GM19240 (cell line): ENCODE measurements around the gene ZBTB49.
"Not testable (repeated sequence)": the region's sequence is repeated elsewhere in the genome, so short reads cannot be mapped to it uniquely, and the experiment has no call there.

Source experiments
- DNase-seq: peaks from one replicate; pipeline ENCODE4 v3.0.0; 2011; ENCODE audit warnings: low spot score; ENCODE audit not compliant: insufficient read length

The ZBTB49 gene, protein sequence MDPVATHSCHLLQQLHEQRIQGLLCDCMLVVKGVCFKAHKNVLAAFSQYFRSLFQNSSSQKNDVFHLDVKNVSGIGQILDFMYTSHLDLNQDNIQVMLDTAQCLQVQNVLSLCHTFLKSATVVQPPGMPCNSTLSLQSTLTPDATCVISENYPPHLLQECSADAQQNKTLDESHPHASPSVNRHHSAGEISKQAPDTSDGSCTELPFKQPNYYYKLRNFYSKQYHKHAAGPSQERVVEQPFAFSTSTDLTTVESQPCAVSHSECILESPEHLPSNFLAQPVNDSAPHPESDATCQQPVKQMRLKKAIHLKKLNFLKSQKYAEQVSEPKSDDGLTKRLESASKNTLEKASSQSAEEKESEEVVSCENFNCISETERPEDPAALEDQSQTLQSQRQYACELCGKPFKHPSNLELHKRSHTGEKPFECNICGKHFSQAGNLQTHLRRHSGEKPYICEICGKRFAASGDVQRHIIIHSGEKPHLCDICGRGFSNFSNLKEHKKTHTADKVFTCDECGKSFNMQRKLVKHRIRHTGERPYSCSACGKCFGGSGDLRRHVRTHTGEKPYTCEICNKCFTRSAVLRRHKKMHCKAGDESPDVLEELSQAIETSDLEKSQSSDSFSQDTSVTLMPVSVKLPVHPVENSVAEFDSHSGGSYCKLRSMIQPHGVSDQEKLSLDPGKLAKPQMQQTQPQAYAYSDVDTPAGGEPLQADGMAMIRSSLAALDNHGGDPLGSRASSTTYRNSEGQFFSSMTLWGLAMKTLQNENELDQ

DNA sequence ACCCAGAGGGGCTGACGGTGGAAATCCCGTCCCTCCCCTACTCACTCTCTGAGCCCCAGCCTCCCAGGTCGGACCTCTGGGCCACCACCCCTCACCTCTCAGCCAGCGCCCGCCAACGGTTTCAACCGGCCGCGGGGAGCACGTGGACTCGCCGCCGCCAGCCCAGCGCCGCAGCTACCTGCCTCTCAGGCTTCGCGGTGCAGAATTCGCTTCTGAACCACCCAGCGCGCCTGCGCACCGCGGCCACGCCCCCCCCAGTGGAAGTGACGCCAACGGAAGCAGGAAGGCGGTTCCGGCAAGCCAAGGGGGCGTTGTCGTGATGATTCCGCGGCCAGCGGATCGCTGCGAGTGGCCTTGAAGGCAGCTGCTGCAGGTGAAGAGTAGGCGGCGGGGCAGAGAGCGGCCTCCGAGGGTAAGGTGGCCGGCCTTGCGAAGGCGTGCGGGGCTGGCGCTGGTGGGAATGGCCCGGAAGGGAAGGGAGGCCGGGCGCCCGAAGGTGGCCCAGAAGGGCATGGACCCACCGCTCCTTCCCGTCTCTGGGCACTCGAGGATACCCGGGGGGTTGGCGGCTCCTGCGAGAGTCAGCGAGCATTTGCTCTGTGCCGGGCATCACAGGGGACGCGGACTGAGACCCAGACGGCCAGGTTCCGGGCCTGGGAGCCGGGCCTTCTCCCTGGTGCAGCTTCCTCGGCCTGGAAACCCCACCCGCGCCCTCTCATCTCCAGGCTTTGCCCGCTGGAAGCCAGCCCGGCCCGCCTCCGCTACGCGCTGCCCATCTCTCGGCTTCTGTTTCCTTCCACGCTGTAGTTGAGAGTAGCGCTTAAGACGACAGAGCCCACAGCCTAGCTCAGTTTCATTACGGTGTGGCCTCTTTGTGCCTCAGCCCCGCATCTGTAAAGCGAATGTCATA is at the start of gene ZBTB49, which contains the start of gene LYAR:
Gene ZBTB49, plus strand, starts transcription at position 311 of the 910 bp plus-strand sequence. CDS start 9,695 bp downstream, outside the sequence.
Gene LYAR, minus strand, starts transcription at position 214 of the 910 bp plus-strand sequence. CDS start 6,412 bp downstream, outside the sequence.
- DNase-seq = peak; percentile 90

GRCh38 chr4:4245172-4245571 is 44.9 kb upstream of the ZBTB49 start:
- DNase-seq = no peak

DNA sequence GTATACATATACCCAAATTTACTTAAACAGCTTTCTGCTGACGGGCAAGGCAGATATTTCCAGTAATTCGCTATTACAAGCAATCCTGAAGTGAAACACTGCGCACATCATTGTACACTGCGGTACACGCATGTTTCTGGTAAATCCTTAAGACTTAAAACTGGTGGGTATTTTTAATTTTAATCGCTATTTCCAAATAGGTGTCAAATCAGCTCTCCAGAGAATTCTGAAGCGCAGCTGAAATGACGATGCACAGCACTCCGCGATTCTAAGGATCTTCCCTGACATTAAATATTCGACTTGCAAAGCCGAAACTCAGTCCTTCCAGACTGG is 42.4 kb upstream of the ZBTB49 start:
- peak; percentile 23 for DNase-seq

DNA sequence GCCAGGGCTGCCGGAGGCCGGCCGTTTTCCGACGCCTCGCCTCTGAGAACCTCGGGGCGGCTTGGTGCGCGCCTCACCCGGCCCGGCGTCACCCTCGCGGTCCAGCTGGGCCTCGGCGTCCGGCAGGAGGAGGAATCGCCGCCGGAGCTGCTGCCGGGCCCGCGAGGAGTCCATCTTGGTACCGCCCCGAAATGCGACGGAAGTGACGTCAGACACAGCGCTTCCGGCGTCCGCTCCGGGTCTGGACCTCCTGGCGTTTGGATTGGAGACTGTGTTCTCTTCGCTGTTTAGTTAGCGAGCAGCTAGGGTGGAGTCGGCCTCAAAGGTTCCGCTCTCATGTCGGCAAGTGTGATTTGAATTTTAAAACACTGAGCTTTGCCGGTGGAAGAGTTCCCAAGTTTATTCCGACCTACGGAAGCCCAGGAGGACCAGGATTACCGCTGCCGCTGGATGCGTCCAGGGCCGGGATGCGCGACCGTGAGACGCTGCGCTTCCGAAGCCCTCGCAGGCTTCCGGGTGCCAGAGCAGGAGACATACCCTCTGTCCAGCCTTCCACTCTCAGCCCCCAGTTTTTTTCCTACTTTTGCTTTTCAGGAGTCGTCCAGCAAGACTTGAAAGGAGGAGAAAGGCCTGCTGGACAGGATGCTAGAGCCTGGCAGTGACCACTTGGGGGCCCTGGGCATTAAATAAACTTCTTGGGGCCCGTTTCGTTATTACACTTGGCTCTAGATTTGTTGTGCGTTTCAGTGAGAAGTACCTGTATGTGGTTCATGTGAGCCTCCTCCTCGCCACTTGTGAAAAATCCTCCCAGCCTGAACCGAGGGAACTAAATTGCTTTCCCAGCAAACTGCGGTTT is 41.8 kb upstream of the ZBTB49 start, which contains the start of gene TMEM128:
Gene TMEM128, minus strand, starts transcription at position 195 of the 856 bp plus-strand sequence. Its CDS starts 21 bp downstream, at position 174.
- peak; percentile 93 for DNase-seq

GRCh38 chr4:4248885-4249203 is 41.2 kb upstream of the ZBTB49 start:
- DNase-seq = no peak

DNA sequence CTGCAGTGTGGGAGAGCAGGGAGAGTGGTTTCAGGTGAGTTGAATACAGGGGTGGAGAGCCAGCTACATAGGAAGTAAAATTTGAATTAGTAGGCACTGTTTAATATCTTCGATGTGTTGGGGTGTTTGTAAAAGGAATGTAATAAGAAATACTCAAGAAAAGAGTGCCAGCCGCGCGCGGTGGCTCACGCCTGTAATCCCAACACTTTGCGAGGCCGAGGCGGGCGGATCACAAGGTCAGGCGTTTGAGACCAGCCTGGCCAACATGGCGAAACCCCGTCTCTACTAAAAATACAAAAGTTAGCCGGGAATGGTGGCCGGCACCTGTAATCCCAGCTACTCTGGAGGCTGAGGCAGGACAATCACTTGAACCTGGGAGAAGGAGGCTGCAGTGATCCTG is 40.7 kb upstream of the ZBTB49 start:
- not testable (repeated sequence) for DNase-seq

- DNase-seq = no peak
Measured at GRCh38 chr4:4249866-4250265, 40.2 kb upstream of the ZBTB49 start.

- no peak for DNase-seq
Measured at GRCh38 chr4:4254199-4254598, 35.9 kb upstream of the ZBTB49 start.

DNA sequence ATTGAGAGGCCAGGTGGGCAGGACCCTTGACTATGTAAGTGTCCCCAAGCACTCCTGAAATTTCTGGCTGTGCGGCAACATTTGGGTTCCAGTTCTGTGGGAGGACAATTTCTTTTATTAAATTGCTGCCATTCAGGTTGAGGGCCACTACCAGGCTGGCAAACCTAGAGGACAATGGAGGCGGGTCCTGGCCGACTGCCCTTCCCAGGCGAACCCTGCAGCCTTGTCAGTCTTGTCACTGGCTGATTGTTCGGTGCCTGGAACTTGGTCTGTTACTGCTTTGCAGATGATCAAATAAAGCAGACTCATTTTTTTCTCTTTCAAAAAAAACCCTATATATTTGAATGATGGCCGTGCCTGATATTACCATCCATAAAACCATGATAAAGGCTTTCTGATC is 35.4 kb upstream of the ZBTB49 start:
- DNase-seq = no peak

GRCh38 chr4:4256799-4257198 is 33.3 kb upstream of the ZBTB49 start:
- no peak for DNase-seq

- not testable (repeated sequence) for DNase-seq
Measured at GRCh38 chr4:4257705-4258104, 32.3 kb upstream of the ZBTB49 start.

DNA sequence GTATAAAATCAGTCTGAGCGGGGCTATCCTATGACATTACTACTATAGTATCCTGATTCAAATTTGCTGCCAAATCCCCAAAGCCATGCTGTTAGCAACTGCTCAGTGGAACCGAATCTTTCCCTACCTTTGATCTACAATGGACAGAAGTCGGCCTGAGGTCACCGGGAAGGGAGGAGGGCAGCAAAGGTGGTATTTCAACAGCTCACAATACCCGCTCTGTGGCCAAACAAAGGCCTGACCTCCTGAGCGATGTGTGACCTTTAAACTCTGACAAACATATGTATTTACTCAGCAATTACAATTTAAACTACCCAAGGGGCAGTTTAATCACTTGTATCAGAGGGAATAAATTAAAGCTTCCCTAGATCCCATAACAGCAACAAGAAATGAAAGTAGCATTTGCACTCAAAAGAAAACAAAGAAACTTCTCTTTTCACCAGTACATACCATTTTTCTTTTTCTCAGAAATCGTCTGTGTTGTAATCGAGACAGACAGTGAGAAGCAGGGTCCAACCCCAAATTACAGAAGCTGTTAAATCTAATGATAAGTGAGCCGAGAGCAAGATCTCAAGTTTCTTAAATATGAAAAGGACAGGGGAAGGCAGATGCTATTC is 30.5 kb upstream of the ZBTB49 start:
- DNase-seq = no peak

GRCh38 chr4:4260185-4260751 is 29.8 kb upstream of the ZBTB49 start:
- DNase-seq = no peak

- DNase-seq = no peak
Measured at GRCh38 chr4:4267981-4268380, 22.1 kb upstream of the ZBTB49 start.

DNA sequence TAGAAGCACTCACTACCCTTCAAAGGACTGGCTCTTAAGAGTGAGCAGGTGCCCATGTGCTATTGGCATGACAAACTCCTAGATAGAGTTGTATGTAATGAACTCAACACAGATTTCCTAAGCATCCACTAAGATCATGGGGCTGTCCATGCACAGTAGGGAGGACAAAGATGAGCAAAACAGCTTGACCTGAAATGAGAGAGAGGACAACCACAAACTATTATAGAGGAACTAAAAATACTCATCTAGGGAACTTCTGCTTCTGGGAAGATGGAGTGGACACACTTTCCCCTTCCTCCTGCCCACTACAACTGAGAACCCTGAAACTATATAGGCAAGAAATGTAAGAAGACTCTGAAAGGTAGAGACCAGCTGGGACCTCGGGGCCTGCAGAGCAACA is 21.3 kb upstream of the ZBTB49 start:
- DNase-seq = no peak

- no peak for DNase-seq
Measured at GRCh38 chr4:4269331-4269731, 20.7 kb upstream of the ZBTB49 start.

DNA sequence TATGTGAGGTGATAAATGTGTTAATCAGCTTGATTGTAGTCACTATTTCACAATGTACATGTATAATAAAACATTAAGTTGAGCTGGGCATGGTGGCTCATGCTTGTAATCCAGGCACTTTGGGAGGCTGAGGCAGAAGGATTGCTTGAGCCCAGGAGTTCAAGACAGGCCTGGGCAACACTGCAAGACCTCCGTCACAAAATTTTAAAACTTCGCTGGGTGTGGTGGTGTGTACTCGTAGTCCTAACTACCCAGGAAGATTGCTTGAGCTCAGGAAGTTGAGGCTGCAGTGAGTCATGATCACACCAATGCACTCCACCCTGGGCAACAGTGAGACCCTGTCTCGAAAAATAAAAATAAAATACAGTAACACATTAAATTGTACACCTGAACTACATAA is 20.2 kb upstream of the ZBTB49 start:
- no peak for DNase-seq

DNA sequence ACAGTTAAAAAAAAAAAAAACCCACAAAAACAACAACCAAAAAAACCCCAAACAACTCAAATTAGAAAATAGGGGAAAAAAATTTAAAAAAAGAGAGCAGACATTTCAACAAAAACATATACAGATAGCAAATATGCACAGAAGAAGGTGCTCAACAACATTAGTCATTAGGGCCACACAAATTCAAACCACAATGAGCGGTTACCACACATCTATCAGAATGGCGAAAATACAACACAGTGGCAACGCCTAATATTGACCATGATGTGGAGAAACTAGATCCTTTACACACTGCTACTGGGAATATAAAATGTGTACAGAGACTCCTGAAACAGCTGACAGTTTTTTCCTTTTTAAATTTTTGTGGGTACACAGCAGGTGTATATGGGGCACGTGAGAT is 19.5 kb upstream of the ZBTB49 start:
- no peak for DNase-seq

DNA sequence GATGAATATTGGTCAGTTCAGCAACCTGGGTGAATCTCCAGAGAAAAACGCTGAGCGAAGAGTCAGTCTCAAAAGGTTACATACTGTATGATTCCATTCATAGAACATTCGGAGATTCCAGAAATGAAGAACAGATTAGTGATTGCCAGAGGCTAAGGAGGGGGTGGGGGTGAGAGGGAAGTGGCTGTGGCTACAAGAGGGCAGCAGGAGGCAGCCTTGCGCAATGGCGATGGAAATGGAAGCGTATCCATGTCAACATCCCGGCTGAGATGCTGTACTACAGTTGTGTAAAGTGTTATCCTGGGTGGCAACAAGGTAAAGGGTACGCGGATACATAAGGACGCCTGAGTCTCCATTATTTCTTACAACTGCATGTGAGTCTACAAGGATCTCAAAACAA is 18.1 kb upstream of the ZBTB49 start:
- DNase-seq = no peak

DNA sequence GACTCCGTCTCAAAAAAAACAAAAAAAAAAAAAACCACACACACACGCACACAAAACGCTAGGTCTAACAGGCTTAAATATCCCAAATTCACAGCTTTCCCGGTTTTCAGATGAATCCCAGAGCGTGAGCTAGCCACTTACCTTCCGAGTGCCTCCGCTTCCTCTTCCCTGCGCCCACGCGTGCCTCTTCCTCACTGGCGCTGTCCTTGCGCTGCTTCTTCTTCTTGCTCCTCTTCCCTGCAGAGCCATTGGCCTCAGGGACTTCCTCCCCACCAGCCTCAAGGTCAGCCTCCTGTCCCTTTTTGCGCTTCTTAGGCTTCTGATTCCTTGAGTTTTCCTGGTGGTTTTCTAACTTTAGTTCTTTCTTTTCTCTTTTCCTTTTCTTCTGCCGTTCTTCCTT is 15.8 kb upstream of the ZBTB49 start:
- no peak for DNase-seq
